Thoracic aorta (tissue), 2 donors: Measurements from ENCODE around the gene ITGA3. TPM values are rescaled to one million over a fixed set of nuclear protein-coding genes. Genes with fewer than 3 reads are reported as not detected.
"Not testable (repeated sequence)": the region's sequence is repeated elsewhere in the genome, so short reads cannot be mapped to it uniquely, and the experiment has no call there.

Experiments
- ATAC-seq: fragments of 150-250 bp; one replicate; pipeline ENCODE4 v1.8.0; 2017; ENCODE audit warnings: low read depth; ENCODE audit not compliant: insufficient number of reproducible peaks, low FRiP score
- DNase-seq: peaks from one replicate; pipeline ENCODE4 v3.0.0-alpha.2; 2020; ENCODE audit warnings: low spot score
- H3K27ac ChIP-seq, 2 donors: fragments of 200-600 bp; sonication (generic); 1 replicate in 1 of 2; 2 replicates in 1 of 2; pipeline ENCODE4 v1.5.1; 2016; ENCODE audit warnings: mild to moderate bottlenecking in 2 of 2, moderate library complexity in 2 of 2
- H3K27me3 ChIP-seq: fragments of 200-600 bp; sonication (generic); replicated peaks from 2 replicates; pipeline ENCODE4 v1.6.0; 2016; ENCODE audit warnings: mild to moderate bottlenecking; ENCODE audit not compliant: insufficient read depth
- H3K36me3 ChIP-seq: fragments of 200-600 bp; sonication (generic); one replicate; pipeline ENCODE4 v1.5.1; 2016
- H3K4me1 ChIP-seq, 2 donors: fragments of 200-600 bp; sonication (generic); 1 replicate in 1 of 2; 2 replicates in 1 of 2; pipeline versions ENCODE4 v1.5.1 to v1.6.0; 2016; ENCODE audit warnings: low read depth in 2 of 2, mild to moderate bottlenecking in 1 of 2; ENCODE audit not compliant: control insufficient read depth in 1 of 2
- H3K4me3 ChIP-seq: fragments of 200-600 bp; sonication (generic); 2 replicates; pipeline ENCODE4 v1.5.1; 2016; ENCODE audit warnings: mild to moderate bottlenecking
- H3K9me3 ChIP-seq: fragments of 200-600 bp; sonication (generic); 2 replicates; pipeline ENCODE4 v1.5.1; 2016
- CTCF ChIP-seq: fragments of 200-600 bp; sonication (generic); IDR thresholded peaks from one replicate; pipeline ENCODE4 v1.5.1; 2019; ENCODE audit warnings: antibody characterized with exemption
- total RNA-seq, 2 donors: library from RNA; depleted of rRNA; stranded (reverse); fragments of >200 nt; gene quantifications; one replicate each; pipeline versions ENCODE4 v1.1.0 to v1.2.3, GENCODE V29; 2016

The ITGA3 gene
- total RNA-seq, 2 donors from 2014 or later = 197 to 260 TPM

GRCh38 chr17:50060951-50061712 is 5.2 kb downstream of the ITGA3 start:
- no peaks in the 10 kb centered on the region for H3K9me3 ChIP-seq
- H3K27me3 ChIP-seq = no peaks in the 10 kb centered on the region
- ATAC-seq = peak; percentile 42
- DNase-seq = peak; percentile 89
- peak overlapping the region; percentile 79 for H3K4me3 ChIP-seq
- H3K4me1 ChIP-seq = peaks cover 60 to 90% of the 10 kb centered on the region in 2 donors
- H3K27ac ChIP-seq = peak overlapping the region; percentile 96 to 98
- no peak for TF ChIP-seq CTCF
- H3K36me3 ChIP-seq = no peaks in the 10 kb centered on the region

- H3K27me3 ChIP-seq, H3K9me3 ChIP-seq, ATAC-seq, H3K36me3 ChIP-seq, DNase-seq: not testable (repeated sequence)
- H3K27ac ChIP-seq = peak overlapping the region; percentile 96 to 98
- peaks cover 60 to 95% of the 10 kb centered on the region in 2 donors for H3K4me1 ChIP-seq
- peak overlapping the region; percentile 51 for H3K4me3 ChIP-seq
Observed at GRCh38 chr17:50061713-50062045, 5.8 kb downstream of the ITGA3 start.

- Histone ChIP-seq H3K27me3 (no peaks in the 10 kb centered on the region), H3K4me1 (peaks cover 60 to 95% of the 10 kb centered on the region in 2 donors), H3K4me3 (peak overlapping the region; percentile 51), H3K27ac (peak overlapping the region; percentile 96 to 98), H3K36me3 (peaks cover 3% of the 10 kb centered on the region), H3K9me3 (no peaks in the 10 kb centered on the region)
- peak; percentile 77 for DNase-seq
- ATAC-seq = peak; percentile 32
- no peak for TF ChIP-seq CTCF
Observed at GRCh38 chr17:50062293-50063243, 6.7 kb downstream of the ITGA3 start.

- ATAC-seq (no peak), DNase-seq (no peak)
- no peaks in the 10 kb centered on the region for H3K27me3 ChIP-seq
- peaks cover 12% of the 10 kb centered on the region for H3K36me3 ChIP-seq
- H3K4me1 ChIP-seq = peaks cover 52 to 88% of the 10 kb centered on the region in 2 donors
- TF ChIP-seq CTCF = no peak
- H3K9me3 ChIP-seq = no peaks in the 10 kb centered on the region
- no peak overlapping the region for H3K4me3 ChIP-seq
- peak overlapping the region; percentile 96 to 98 for H3K27ac ChIP-seq
Observed at GRCh38 chr17:50063561-50064252, 7.8 kb downstream of the ITGA3 start.

- Histone ChIP-seq H3K36me3 (peaks cover 18% of the 10 kb centered on the region), H3K9me3 (no peaks in the 10 kb centered on the region), H3K4me1 (peaks cover 45 to 80% of the 10 kb centered on the region in 2 donors), H3K27ac (peak overlapping the region; percentile 96 to 98), H3K4me3 (no peak overlapping the region), H3K27me3 (no peaks in the 10 kb centered on the region)
- TF ChIP-seq CTCF = peak; percentile 17
- ATAC-seq = peak; percentile 49
- peak; percentile 79 for DNase-seq
Observed at GRCh38 chr17:50064253-50065001, 8.5 kb downstream of the ITGA3 start.
